IMR-90 (cell line): Measurements from ENCODE around the gene ITIH5.

ENCODE experiments used
- CEBPB ChIP-seq: IDR thresholded peaks from 2 replicates; pipeline ENCODE4 v1.6.1; 2012; ENCODE audit warnings: low read depth, low read length, improper control_type of control experiment
- ELK1 ChIP-seq: fragments of 150-350 bp; IDR thresholded peaks from 2 replicates; pipeline ENCODE4 v1.6.1; 2016; ENCODE audit warnings: low read depth, mild to moderate bottlenecking, low read length, moderate library complexity, borderline replicate concordance
- POLR2A ChIP-seq: IDR thresholded peaks from 2 replicates; pipeline ENCODE4 v1.6.1; 2012; ENCODE audit warnings: mild to moderate bottlenecking, low read depth, low read length
- RAD21 ChIP-seq: IDR thresholded peaks from 2 replicates; pipeline ENCODE4 v1.6.1; 2012; ENCODE audit warnings: low read length, improper control_type of control experiment
- RCOR1 ChIP-seq: IDR thresholded peaks from 2 replicates; pipeline ENCODE4 v1.6.1; 2012; ENCODE audit warnings: mild to moderate bottlenecking, low read length, improper control_type of control experiment; ENCODE audit not compliant: insufficient replicate concordance
- SMC3 ChIP-seq: fragments of 150-350 bp; IDR thresholded peaks from 2 replicates; pipeline ENCODE4 v1.6.1; 2016; ENCODE audit warnings: low read depth, mild to moderate bottlenecking, antibody characterized with exemption, low read length, moderate library complexity
- TF ChIP-seq, protein P1 (sequence below): conservative IDR thresholded peaks from 2 replicates; pipeline ENCODE4 v1.5.1; 2012; ENCODE audit warnings: mild to moderate bottlenecking, low read depth, low read length, improper control_type of control experiment
- TF ChIP-seq, protein P2 (sequence below): fragments of 150-350 bp; IDR thresholded peaks from 2 replicates; pipeline ENCODE4 v1.6.1; 2017; ENCODE audit warnings: mild to moderate bottlenecking, antibody characterized with exemption, low read length, low read depth

- no peak for TF ChIP-seq POLR2A
- TF ChIP-seq, protein P1, sequence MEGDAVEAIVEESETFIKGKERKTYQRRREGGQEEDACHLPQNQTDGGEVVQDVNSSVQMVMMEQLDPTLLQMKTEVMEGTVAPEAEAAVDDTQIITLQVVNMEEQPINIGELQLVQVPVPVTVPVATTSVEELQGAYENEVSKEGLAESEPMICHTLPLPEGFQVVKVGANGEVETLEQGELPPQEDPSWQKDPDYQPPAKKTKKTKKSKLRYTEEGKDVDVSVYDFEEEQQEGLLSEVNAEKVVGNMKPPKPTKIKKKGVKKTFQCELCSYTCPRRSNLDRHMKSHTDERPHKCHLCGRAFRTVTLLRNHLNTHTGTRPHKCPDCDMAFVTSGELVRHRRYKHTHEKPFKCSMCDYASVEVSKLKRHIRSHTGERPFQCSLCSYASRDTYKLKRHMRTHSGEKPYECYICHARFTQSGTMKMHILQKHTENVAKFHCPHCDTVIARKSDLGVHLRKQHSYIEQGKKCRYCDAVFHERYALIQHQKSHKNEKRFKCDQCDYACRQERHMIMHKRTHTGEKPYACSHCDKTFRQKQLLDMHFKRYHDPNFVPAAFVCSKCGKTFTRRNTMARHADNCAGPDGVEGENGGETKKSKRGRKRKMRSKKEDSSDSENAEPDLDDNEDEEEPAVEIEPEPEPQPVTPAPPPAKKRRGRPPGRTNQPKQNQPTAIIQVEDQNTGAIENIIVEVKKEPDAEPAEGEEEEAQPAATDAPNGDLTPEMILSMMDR = no peak
- no peak for TF ChIP-seq CEBPB
- no peak for TF ChIP-seq RCOR1
- TF ChIP-seq, protein P2, sequence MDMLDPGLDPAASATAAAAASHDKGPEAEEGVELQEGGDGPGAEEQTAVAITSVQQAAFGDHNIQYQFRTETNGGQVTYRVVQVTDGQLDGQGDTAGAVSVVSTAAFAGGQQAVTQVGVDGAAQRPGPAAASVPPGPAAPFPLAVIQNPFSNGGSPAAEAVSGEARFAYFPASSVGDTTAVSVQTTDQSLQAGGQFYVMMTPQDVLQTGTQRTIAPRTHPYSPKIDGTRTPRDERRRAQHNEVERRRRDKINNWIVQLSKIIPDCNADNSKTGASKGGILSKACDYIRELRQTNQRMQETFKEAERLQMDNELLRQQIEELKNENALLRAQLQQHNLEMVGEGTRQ = no peak
- no peak for TF ChIP-seq ELK1
- no peak for TF ChIP-seq SMC3
- TF ChIP-seq RAD21 = no peak
These were observed 70.4 kb downstream of the ITIH5 start for GRCh38 chr10:7596356-7596755.
